Endothelial cell of umbilical vein (primary cell): ENCODE data around the gene SMIM12.

Experiments
- EZH2 ChIP-seq: IDR thresholded peaks from 2 replicates; pipeline ENCODE4 v1.6.1; 2012; ENCODE audit warnings: borderline replicate concordance, low read depth, mild to moderate bottlenecking, moderate library complexity, low read length, inconsistent platforms; ENCODE audit not compliant: severe bottlenecking
- JUN ChIP-seq: IDR thresholded peaks from 2 replicates; pipeline ENCODE4 v1.6.1; 2011; ENCODE audit warnings: borderline replicate concordance, low read depth; ENCODE audit not compliant: insufficient read length, insufficient read depth
- POLR2AphosphoS5 ChIP-seq: IDR thresholded peaks from 2 replicates; pipeline ENCODE4 v1.6.1; 2012; ENCODE audit warnings: low read depth, mild to moderate bottlenecking, control low read depth, low read length, moderate library complexity; ENCODE audit not compliant: insufficient read depth
- TF ChIP-seq, protein P1 (sequence below), 2 donors: IDR thresholded peaks; 1 replicate in 1 of 2; 2 replicates in 1 of 2; pipeline ENCODE4 v1.5.1; 2011; ENCODE audit warnings: low read length in 2 of 2, mild to moderate bottlenecking in 2 of 2, moderate library complexity in 2 of 2, control low read depth in 1 of 2, inconsistent platforms in 1 of 2, low read depth in 1 of 2; ENCODE audit not compliant: insufficient read depth in 1 of 2; ENCODE audit errors: extremely low read depth in 1 of 2

- TF ChIP-seq, protein P1, sequence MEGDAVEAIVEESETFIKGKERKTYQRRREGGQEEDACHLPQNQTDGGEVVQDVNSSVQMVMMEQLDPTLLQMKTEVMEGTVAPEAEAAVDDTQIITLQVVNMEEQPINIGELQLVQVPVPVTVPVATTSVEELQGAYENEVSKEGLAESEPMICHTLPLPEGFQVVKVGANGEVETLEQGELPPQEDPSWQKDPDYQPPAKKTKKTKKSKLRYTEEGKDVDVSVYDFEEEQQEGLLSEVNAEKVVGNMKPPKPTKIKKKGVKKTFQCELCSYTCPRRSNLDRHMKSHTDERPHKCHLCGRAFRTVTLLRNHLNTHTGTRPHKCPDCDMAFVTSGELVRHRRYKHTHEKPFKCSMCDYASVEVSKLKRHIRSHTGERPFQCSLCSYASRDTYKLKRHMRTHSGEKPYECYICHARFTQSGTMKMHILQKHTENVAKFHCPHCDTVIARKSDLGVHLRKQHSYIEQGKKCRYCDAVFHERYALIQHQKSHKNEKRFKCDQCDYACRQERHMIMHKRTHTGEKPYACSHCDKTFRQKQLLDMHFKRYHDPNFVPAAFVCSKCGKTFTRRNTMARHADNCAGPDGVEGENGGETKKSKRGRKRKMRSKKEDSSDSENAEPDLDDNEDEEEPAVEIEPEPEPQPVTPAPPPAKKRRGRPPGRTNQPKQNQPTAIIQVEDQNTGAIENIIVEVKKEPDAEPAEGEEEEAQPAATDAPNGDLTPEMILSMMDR (IDR thresholded peaks at IDR 0.05; ENCODE audit: extremely low read depth in 1 of 2, insufficient read depth in 1 of 2, low read depth in 1 of 2, low read length in 2 of 2): peak; percentile 95 to 99
- TF ChIP-seq POLR2AphosphoS5: no peak
- no peak for TF ChIP-seq JUN
- no peak for TF ChIP-seq EZH2
Observed at GRCh38 chr1:34852677-34853217, 6.8 kb downstream of the SMIM12 start.
